Karpas-422 (cell line): ENCODE results near the gene MACROD2. TPM values are rescaled to one million over a fixed set of nuclear protein-coding genes. Genes with fewer than 3 reads are reported as not detected.

Source experiments
- DNase-seq: peaks from one replicate; pipeline ENCODE4 v3.0.0-alpha.2; 2015
- H2AFZ ChIP-seq: fragments of 200-600 bp; sonication (generic); 2 replicates; pipeline ENCODE4 v1.6.1; 2014; ENCODE audit warnings: antibody characterized with exemption, low read length, mixed read lengths
- H3K27ac ChIP-seq: fragments of 200-600 bp; sonication (generic); 2 replicates; pipeline ENCODE4 v1.5.1; 2014; ENCODE audit warnings: mild to moderate bottlenecking, low read length, moderate library complexity
- H3K27me3 ChIP-seq: fragments of 200-600 bp; sonication (generic); 2 replicates; pipeline ENCODE4 v1.6.1; 2014; ENCODE audit warnings: low read length, mixed read lengths
- H3K36me3 ChIP-seq: fragments of 200-600 bp; sonication (generic); 2 replicates; pipeline ENCODE4 v1.6.1; 2014; ENCODE audit warnings: low read length, mixed read lengths; ENCODE audit not compliant: insufficient read depth
- H3K4me1 ChIP-seq: fragments of 200-600 bp; sonication (generic); 2 replicates; pipeline ENCODE4 v1.6.1; 2014; ENCODE audit warnings: mild to moderate bottlenecking, low read length, mixed read lengths
- H3K4me2 ChIP-seq: fragments of 200-600 bp; sonication (generic); 2 replicates; pipeline ENCODE4 v1.6.1; 2014; ENCODE audit warnings: low read length, low read depth, mild to moderate bottlenecking; ENCODE audit not compliant: poor library complexity, severe bottlenecking
- H3K4me3 ChIP-seq: fragments of 200-600 bp; sonication (generic); 2 replicates; pipeline ENCODE4 v1.5.1; 2014; ENCODE audit warnings: mild to moderate bottlenecking, antibody characterized with exemption, low read length, mixed read lengths
- H3K79me2 ChIP-seq: fragments of 200-600 bp; sonication (generic); 2 replicates; pipeline ENCODE4 v1.6.1; 2014; ENCODE audit warnings: mild to moderate bottlenecking, low read length, mixed read lengths
- H3K9ac ChIP-seq: fragments of 200-600 bp; sonication (generic); 2 replicates; pipeline ENCODE4 v1.6.0; 2014; ENCODE audit warnings: low read length
- H3K9me2 ChIP-seq: fragments of 200-600 bp; sonication (generic), shearing (Covaris generic); replicated peaks from 2 replicates; pipeline ENCODE4 v1.6.0; 2014; ENCODE audit warnings: mild to moderate bottlenecking, low read length, moderate library complexity; ENCODE audit not compliant: insufficient read depth
- H3K9me3 ChIP-seq: fragments of 300-700, 200-600 bp; sonication (generic); 2 replicates; pipeline ENCODE4 v1.6.1; 2014; ENCODE audit warnings: low read length, mixed read lengths
- H4K20me1 ChIP-seq: fragments of 200-600 bp; sonication (generic); 2 replicates; pipeline ENCODE4 v1.6.1; 2014; ENCODE audit warnings: mild to moderate bottlenecking, antibody characterized with exemption, low read length, low read depth; ENCODE audit not compliant: insufficient read depth
- total RNA-seq: library from RNA; depleted of rRNA; stranded (reverse); fragments of >200 nt; shearing (Covaris generic); gene quantifications from 2 replicates; pipeline ENCODE4 v1.2.3, GENCODE V29; 2014; ENCODE audit warnings: low replicate concordance

Gene MACROD2
- total RNA-seq, 1 experiment from 2014 or later = 0.15 TPM

- Histone ChIP-seq H3K36me3 (no peaks in the 10 kb centered on the region), H3K4me3 (no peak overlapping the region), H3K4me1 (no peaks in the 10 kb centered on the region), H3K9ac (no peak overlapping the region), H3K27me3 (no peaks in the 10 kb centered on the region), H2AFZ (no peak overlapping the region), H3K79me2 (no peaks in the 10 kb centered on the region), H4K20me1 (no peaks in the 10 kb centered on the region), H3K27ac (no peak overlapping the region), H3K4me2 (no peak overlapping the region), H3K9me2 (no peaks in the 10 kb centered on the region), H3K9me3 (no peaks in the 10 kb centered on the region)
- no peak for DNase-seq
These were observed 1715.9 kb downstream of the MACROD2 start for GRCh38 chr20:15711177-15711576.

DNA sequence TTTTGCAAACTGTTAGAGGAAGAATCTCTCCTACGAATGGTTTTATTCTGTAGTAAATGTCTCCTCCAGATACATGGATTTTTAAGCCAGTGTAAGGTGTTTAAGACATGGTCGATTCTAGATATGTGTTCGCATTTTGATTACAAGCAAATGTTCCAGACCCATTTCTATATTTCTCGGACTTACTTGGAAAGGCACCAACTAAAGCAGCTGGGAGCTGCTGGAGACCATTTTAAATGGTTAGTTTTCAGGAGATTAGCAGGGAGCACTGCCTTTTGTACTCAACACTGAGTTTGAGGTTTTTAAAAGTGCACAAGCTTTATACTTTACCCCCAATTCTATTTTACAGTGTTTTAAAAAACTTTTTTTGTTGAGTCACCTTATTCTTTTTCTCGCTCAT lies 1720.9 kb downstream of the MACROD2 start:
- Histone ChIP-seq H3K4me1 (no peaks in the 10 kb centered on the region), H3K27me3 (no peaks in the 10 kb centered on the region), H3K4me2 (no peak overlapping the region), H4K20me1 (no peaks in the 10 kb centered on the region), H3K9ac (no peak overlapping the region), H3K27ac (no peak overlapping the region), H3K79me2 (no peaks in the 10 kb centered on the region), H3K36me3 (no peaks in the 10 kb centered on the region), H2AFZ (no peak overlapping the region), H3K9me2 (no peaks in the 10 kb centered on the region), H3K4me3 (no peak overlapping the region), H3K9me3 (no peaks in the 10 kb centered on the region)
- no peak for DNase-seq

DNA sequence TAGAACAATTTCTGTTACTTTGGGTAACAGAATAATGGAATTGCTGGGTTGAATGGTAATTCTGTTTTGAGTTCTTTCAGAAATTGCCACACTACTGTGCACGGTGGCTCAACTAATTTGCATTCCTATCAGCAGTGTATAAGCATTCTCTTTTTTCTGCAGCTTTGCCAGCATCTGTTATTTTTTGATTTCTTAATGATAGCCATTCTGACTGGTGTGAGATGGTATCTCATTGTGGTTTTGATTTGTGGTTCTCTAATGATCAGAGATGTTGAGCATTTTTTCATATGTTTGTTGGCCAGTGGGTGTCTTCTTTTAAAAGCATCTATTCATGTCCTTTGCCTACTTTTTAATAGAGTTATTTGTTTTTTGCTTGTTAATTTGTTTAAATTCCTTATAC lies 1731.1 kb downstream of the MACROD2 start:
- Histone ChIP-seq H3K79me2 (no peaks in the 10 kb centered on the region), H3K27ac (no peak overlapping the region), H3K27me3 (no peaks in the 10 kb centered on the region), H3K9ac (no peak overlapping the region), H3K9me3 (no peaks in the 10 kb centered on the region), H3K4me1 (no peaks in the 10 kb centered on the region), H2AFZ (no peak overlapping the region), H3K4me3 (no peak overlapping the region), H3K36me3 (no peaks in the 10 kb centered on the region), H3K4me2 (no peak overlapping the region), H3K9me2 (no peaks in the 10 kb centered on the region), H4K20me1 (no peaks in the 10 kb centered on the region)
- no peak for DNase-seq

DNA sequence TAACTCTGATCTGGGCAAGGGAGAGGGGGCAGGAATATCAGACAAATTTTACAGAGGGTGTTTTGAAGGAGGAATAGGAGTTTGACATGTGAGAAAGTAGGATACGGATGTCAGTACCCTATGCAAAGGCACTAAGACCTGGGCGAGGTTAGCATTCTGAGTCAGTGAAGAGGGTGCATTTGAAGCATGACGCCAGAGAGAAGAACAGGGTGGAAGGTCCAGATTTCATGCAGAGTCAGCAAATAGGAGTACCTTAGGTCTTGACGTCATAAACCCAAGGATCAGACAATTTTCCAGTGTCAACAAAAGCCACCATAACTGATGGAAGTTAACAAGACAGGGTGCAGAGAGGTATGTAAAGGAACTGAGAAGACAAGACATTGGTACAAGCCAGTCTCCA lies 1738.7 kb downstream of the MACROD2 start:
- Histone ChIP-seq H3K4me3 (no peak overlapping the region), H3K4me2 (no peak overlapping the region)

DNA sequence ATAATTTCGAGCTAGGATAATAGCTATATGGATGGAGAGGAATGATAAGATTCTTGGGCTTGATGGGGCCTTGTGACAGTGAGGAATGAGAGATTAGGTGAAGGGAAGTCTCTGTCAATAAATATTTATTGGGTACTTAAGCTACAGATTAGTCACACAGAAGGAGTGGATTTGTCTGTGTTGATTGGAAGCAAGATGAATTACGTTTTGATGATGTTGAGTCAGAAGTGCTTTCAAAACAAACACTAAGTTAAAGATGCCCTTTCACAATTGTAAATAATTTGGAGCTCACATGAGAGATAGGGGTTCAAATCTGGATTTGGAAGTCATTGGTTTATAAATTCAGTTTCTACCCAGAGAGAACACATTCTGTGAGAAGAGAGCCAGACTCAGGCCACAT lies 1743.7 kb downstream of the MACROD2 start:
- no peaks in the 10 kb centered on the region for H3K4me1 ChIP-seq
- H3K9me2 ChIP-seq = no peaks in the 10 kb centered on the region
- H3K27ac ChIP-seq = no peak overlapping the region
- H3K4me3 ChIP-seq = no peak overlapping the region
- H3K36me3 ChIP-seq = no peaks in the 10 kb centered on the region
- no peaks in the 10 kb centered on the region for H4K20me1 ChIP-seq
- H3K79me2 ChIP-seq = no peaks in the 10 kb centered on the region
- no peaks in the 10 kb centered on the region for H3K9me3 ChIP-seq
- no peak overlapping the region for H2AFZ ChIP-seq
- H3K4me2 ChIP-seq = no peak overlapping the region
- no peak for DNase-seq
- H3K9ac ChIP-seq = no peak overlapping the region
- H3K27me3 ChIP-seq = no peaks in the 10 kb centered on the region

More for the DNA sequence above, 1738.7 kb downstream of the MACROD2 start:
- H3K9ac ChIP-seq = no peak overlapping the region
- H3K27ac ChIP-seq = no peak overlapping the region
- no peaks in the 10 kb centered on the region for H4K20me1 ChIP-seq
- H3K4me1 ChIP-seq = no peaks in the 10 kb centered on the region
- no peak for DNase-seq
- H3K9me3 ChIP-seq = no peaks in the 10 kb centered on the region
- H3K36me3 ChIP-seq = no peaks in the 10 kb centered on the region
- no peaks in the 10 kb centered on the region for H3K27me3 ChIP-seq
- no peaks in the 10 kb centered on the region for H3K79me2 ChIP-seq
- no peak overlapping the region for H2AFZ ChIP-seq
- H3K9me2 ChIP-seq = no peaks in the 10 kb centered on the region

GRCh38 chr20:15740046-15740775 lies 1744.9 kb downstream of the MACROD2 start:
- no peak overlapping the region for H3K4me3 ChIP-seq
- DNase-seq = no peak
- H3K27ac ChIP-seq = no peak overlapping the region
- no peaks in the 10 kb centered on the region for H3K27me3 ChIP-seq
- no peaks in the 10 kb centered on the region for H3K9me3 ChIP-seq
- H3K9me2 ChIP-seq = no peaks in the 10 kb centered on the region
- no peak overlapping the region for H3K9ac ChIP-seq
- H3K36me3 ChIP-seq = no peaks in the 10 kb centered on the region
- no peak overlapping the region for H3K4me2 ChIP-seq
- no peaks in the 10 kb centered on the region for H3K4me1 ChIP-seq
- no peaks in the 10 kb centered on the region for H3K79me2 ChIP-seq
- no peak overlapping the region for H2AFZ ChIP-seq
- no peaks in the 10 kb centered on the region for H4K20me1 ChIP-seq

GRCh38 chr20:15742087-15742486 lies 1746.8 kb downstream of the MACROD2 start:
- H3K36me3 ChIP-seq = no peaks in the 10 kb centered on the region
- H3K27me3 ChIP-seq = no peaks in the 10 kb centered on the region
- no peak for DNase-seq
- H3K4me3 ChIP-seq = no peak overlapping the region
- H4K20me1 ChIP-seq = no peaks in the 10 kb centered on the region
- no peaks in the 10 kb centered on the region for H3K9me2 ChIP-seq
- H2AFZ ChIP-seq = no peak overlapping the region
- no peak overlapping the region for H3K4me2 ChIP-seq
- H3K9me3 ChIP-seq = no peaks in the 10 kb centered on the region
- H3K9ac ChIP-seq = no peak overlapping the region
- no peaks in the 10 kb centered on the region for H3K4me1 ChIP-seq
- H3K27ac ChIP-seq = no peak overlapping the region
- no peaks in the 10 kb centered on the region for H3K79me2 ChIP-seq

DNA sequence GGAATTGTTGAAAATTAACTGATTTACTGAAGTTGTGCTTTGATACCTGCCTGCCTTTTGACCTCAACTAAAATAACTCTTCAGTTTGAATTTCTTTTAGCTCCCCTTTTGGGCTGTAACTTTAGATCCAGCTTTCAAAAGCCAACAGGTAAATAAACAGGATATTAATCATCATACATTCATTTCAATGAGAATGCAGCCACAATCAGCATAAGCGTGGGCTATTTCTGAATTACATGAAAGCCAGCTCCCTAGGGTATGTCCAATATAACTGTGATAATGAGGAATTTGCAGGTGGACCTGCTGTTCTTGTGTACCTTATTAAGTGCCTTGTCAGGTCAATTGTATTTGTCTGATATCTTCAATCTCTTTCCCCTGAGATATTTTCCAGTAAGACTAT lies 1747.3 kb downstream of the MACROD2 start:
- Histone ChIP-seq H2AFZ (no peak overlapping the region), H3K4me3 (no peak overlapping the region), H3K9me3 (no peaks in the 10 kb centered on the region), H3K27ac (no peak overlapping the region), H3K36me3 (no peaks in the 10 kb centered on the region), H4K20me1 (no peaks in the 10 kb centered on the region), H3K4me2 (no peak overlapping the region), H3K79me2 (no peaks in the 10 kb centered on the region), H3K4me1 (no peaks in the 10 kb centered on the region), H3K9ac (no peak overlapping the region), H3K27me3 (no peaks in the 10 kb centered on the region), H3K9me2 (no peaks in the 10 kb centered on the region)
- no peak for DNase-seq
